Endothelial cell of umbilical vein (primary cell): Measurements from ENCODE around the gene EEFSEC.

Source experiments
- CTCF ChIP-seq, 2 donors: IDR thresholded peaks; 1 replicate in 1 of 2; 2 replicates in 1 of 2; pipeline ENCODE4 v1.5.1; 2011; ENCODE audit warnings: low read length in 2 of 2, mild to moderate bottlenecking in 2 of 2, moderate library complexity in 2 of 2, control low read depth in 1 of 2, inconsistent platforms in 1 of 2, low read depth in 1 of 2; ENCODE audit not compliant: insufficient read depth in 1 of 2; ENCODE audit errors: extremely low read depth in 1 of 2
- GATA2 ChIP-seq: IDR thresholded peaks from 2 replicates; pipeline ENCODE4 v1.7.0; 2011; ENCODE audit warnings: low read depth, mild to moderate bottlenecking, moderate library complexity, mixed read lengths, low read length; ENCODE audit not compliant: insufficient read length, insufficient read depth
- JUN ChIP-seq: IDR thresholded peaks from 2 replicates; pipeline ENCODE4 v1.6.1; 2011; ENCODE audit warnings: borderline replicate concordance, low read depth; ENCODE audit not compliant: insufficient read length, insufficient read depth
- POLR2A ChIP-seq: IDR thresholded peaks from 2 replicates; pipeline ENCODE4 v1.6.1; 2012; ENCODE audit warnings: low read depth, mild to moderate bottlenecking, control low read depth, low read length
- POLR2AphosphoS5 ChIP-seq: IDR thresholded peaks from 2 replicates; pipeline ENCODE4 v1.6.1; 2012; ENCODE audit warnings: low read depth, mild to moderate bottlenecking, control low read depth, low read length, moderate library complexity; ENCODE audit not compliant: insufficient read depth

GRCh38 chr3:128415773-128416577, 262.7 kb downstream of the EEFSEC start:
- TF ChIP-seq CTCF (IDR thresholded peaks at IDR 0.05; ENCODE audit: extremely low read depth in 1 of 2, insufficient read depth in 1 of 2, low read depth in 1 of 2, low read length in 2 of 2) (no peak), POLR2AphosphoS5 (no peak), JUN (no peak), POLR2A (no peak), GATA2 (no peak)
